ENCODE measurements around the gene NIFK. TPM values are rescaled to one million over a fixed set of nuclear protein-coding genes. Genes with fewer than 3 reads are reported as not detected.

NIFK gene
- polyA plus RNA-seq, 1 of the 3 experiments (the other 2 are of a cell fraction) = 17.0 TPM

DNA sequence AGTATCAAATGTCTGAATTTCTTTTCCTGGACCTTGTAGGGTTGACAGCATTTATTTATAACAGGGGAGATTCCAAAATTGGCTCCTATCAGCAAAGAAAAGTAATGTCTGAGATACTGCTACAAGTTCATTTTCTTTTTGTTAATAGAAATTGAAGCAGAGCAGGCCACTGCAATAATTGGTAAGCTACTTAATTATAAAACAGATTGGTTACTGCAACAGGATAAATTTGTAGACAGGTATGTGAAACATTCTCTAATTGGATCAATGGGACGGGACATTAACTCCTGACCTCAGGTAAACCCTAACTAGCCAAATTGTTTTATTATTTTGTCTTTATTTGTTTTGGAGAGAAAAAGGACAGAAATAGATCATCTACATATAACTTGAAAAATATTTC, 20.5 kb downstream of the NIFK start:
- DNase-seq = no peak
- TF ChIP-seq YY1 (IDR thresholded peaks at IDR 0.05; ENCODE audit: low read depth) (no peak), EP300 (IDR thresholded peaks at IDR 0.05; ENCODE audit: borderline replicate concordance in 1 of 2, low read depth in 1 of 2, low read length in 1 of 2) (no peak), TEAD4 (IDR thresholded peaks at IDR 0.05; ENCODE audit: borderline replicate concordance, insufficient read depth) (no peak), MAX (IDR thresholded peaks at IDR 0.05; ENCODE audit: low read depth) (no peak), CHD2 (IDR thresholded peaks at IDR 0.05; ENCODE audit: low read length, partially characterized antibody) (no peak), ELF1 (IDR thresholded peaks at IDR 0.05) (no peak), RCOR1 (IDR thresholded peaks at IDR 0.05; ENCODE audit: low read length) (no peak), RXRA (IDR thresholded peaks at IDR 0.05; ENCODE audit: borderline replicate concordance, low read depth) (no peak), NRF1 (IDR thresholded peaks at IDR 0.05; ENCODE audit: low read depth, low read length) (no peak), FOSL2 (IDR thresholded peaks at IDR 0.05; ENCODE audit: borderline replicate concordance, low read depth) (no peak), RFX5 (IDR thresholded peaks at IDR 0.05; ENCODE audit: low read length) (no peak), TAF1 (IDR thresholded peaks at IDR 0.05; ENCODE audit: borderline replicate concordance, low read depth, low read length) (no peak), GABPA (IDR thresholded peaks at IDR 0.05; ENCODE audit: low read depth) (no peak), MXI1 (IDR thresholded peaks at IDR 0.05; ENCODE audit: low read depth, low read length) (no peak), FOXM1 (IDR thresholded peaks at IDR 0.05; ENCODE audit: low read depth) (no peak)
- TF ChIP-seq, protein P1, sequence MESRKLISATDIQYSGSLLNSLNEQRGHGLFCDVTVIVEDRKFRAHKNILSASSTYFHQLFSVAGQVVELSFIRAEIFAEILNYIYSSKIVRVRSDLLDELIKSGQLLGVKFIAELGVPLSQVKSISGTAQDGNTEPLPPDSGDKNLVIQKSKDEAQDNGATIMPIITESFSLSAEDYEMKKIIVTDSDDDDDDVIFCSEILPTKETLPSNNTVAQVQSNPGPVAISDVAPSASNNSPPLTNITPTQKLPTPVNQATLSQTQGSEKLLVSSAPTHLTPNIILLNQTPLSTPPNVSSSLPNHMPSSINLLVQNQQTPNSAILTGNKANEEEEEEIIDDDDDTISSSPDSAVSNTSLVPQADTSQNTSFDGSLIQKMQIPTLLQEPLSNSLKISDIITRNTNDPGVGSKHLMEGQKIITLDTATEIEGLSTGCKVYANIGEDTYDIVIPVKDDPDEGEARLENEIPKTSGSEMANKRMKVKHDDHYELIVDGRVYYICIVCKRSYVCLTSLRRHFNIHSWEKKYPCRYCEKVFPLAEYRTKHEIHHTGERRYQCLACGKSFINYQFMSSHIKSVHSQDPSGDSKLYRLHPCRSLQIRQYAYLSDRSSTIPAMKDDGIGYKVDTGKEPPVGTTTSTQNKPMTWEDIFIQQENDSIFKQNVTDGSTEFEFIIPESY (IDR thresholded peaks at IDR 0.05; ENCODE audit: borderline replicate concordance, low read depth) = no peak
- TF ChIP-seq, protein P2, sequence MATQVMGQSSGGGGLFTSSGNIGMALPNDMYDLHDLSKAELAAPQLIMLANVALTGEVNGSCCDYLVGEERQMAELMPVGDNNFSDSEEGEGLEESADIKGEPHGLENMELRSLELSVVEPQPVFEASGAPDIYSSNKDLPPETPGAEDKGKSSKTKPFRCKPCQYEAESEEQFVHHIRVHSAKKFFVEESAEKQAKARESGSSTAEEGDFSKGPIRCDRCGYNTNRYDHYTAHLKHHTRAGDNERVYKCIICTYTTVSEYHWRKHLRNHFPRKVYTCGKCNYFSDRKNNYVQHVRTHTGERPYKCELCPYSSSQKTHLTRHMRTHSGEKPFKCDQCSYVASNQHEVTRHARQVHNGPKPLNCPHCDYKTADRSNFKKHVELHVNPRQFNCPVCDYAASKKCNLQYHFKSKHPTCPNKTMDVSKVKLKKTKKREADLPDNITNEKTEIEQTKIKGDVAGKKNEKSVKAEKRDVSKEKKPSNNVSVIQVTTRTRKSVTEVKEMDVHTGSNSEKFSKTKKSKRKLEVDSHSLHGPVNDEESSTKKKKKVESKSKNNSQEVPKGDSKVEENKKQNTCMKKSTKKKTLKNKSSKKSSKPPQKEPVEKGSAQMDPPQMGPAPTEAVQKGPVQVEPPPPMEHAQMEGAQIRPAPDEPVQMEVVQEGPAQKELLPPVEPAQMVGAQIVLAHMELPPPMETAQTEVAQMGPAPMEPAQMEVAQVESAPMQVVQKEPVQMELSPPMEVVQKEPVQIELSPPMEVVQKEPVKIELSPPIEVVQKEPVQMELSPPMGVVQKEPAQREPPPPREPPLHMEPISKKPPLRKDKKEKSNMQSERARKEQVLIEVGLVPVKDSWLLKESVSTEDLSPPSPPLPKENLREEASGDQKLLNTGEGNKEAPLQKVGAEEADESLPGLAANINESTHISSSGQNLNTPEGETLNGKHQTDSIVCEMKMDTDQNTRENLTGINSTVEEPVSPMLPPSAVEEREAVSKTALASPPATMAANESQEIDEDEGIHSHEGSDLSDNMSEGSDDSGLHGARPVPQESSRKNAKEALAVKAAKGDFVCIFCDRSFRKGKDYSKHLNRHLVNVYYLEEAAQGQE (IDR thresholded peaks at IDR 0.05; ENCODE audit: low read depth, low read length) = no peak
- TF ChIP-seq, protein P3, sequence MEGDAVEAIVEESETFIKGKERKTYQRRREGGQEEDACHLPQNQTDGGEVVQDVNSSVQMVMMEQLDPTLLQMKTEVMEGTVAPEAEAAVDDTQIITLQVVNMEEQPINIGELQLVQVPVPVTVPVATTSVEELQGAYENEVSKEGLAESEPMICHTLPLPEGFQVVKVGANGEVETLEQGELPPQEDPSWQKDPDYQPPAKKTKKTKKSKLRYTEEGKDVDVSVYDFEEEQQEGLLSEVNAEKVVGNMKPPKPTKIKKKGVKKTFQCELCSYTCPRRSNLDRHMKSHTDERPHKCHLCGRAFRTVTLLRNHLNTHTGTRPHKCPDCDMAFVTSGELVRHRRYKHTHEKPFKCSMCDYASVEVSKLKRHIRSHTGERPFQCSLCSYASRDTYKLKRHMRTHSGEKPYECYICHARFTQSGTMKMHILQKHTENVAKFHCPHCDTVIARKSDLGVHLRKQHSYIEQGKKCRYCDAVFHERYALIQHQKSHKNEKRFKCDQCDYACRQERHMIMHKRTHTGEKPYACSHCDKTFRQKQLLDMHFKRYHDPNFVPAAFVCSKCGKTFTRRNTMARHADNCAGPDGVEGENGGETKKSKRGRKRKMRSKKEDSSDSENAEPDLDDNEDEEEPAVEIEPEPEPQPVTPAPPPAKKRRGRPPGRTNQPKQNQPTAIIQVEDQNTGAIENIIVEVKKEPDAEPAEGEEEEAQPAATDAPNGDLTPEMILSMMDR (IDR thresholded peaks at IDR 0.05) = no peak
- TF ChIP-seq, protein P4, sequence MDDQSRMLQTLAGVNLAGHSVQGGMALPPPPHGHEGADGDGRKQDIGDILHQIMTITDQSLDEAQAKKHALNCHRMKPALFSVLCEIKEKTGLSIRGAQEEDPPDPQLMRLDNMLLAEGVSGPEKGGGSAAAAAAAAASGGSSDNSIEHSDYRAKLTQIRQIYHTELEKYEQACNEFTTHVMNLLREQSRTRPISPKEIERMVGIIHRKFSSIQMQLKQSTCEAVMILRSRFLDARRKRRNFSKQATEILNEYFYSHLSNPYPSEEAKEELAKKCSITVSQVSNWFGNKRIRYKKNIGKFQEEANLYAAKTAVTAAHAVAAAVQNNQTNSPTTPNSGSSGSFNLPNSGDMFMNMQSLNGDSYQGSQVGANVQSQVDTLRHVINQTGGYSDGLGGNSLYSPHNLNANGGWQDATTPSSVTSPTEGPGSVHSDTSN (IDR thresholded peaks at IDR 0.05) = no peak
- 57% methylated on average over 1 of the region's 1 CpG for WGBS (ENCODE audit: low lambda C conversion rate)

More for the DNA sequence above, 20.5 kb downstream of the NIFK start:
- Histone ChIP-seq H3K9ac (no peak overlapping the region), H3K9me3 (no peaks in the 10 kb centered on the region), H3K4me2 (no peak overlapping the region), H3K36me3 (replicated peaks in 1 of 2; ENCODE audit: control insufficient read depth in 1 of 2, insufficient read depth in 2 of 2, low read length in 1 of 2) (no peaks in the 10 kb centered on the region), H3K9me2 (no peaks in the 10 kb centered on the region), H3F3A (replicated peaks; ENCODE audit: insufficient read depth) (peaks cover 4% of the 10 kb centered on the region), H4K20me1 (ENCODE audit: insufficient read depth) (no peaks in the 10 kb centered on the region), H3K27me3 (ENCODE audit: insufficient read depth) (no peaks in the 10 kb centered on the region), H3K79me2 (ENCODE audit: insufficient read depth) (no peaks in the 10 kb centered on the region), H3K27ac (ENCODE audit: low read depth in 2 of 2, low read length in 1 of 2) (no peak overlapping the region), H3K4me3 (ENCODE audit: low read depth in 2 of 2, low read length in 1 of 2) (no peak overlapping the region), H2AFZ (ENCODE audit: low read depth) (no peak overlapping the region), H3K4me1 (ENCODE audit: control insufficient read depth in 1 of 2, insufficient read depth in 2 of 2, low read depth in 1 of 2, low read length in 1 of 2) (0 out of 4 replicates have a peak, but pooled peaks cover 0 to 2% of the 10 kb centered on the region in 2 experiments)
- POLR2A ChIA-PET = no interaction called here
- CTCF ChIA-PET = interaction anchor here (1.2 to 1.5 kb wide), 4 partner anchors 14 to 314 kb away, joined by 3 to 5 read pairs (median 3); partner anchors contain the start of gene RNU4ATAC
